HG03280 (cell line): ENCODE data around the gene CBX7.
A peak's percentile ranks its signal among the peaks of the same experiment; 100 is the strongest.

Experiments used
- ATAC-seq: cut with Tn5 transposase; IDR thresholded peaks from one replicate; pipeline ENCODE4 v1.9.1; 2021; ENCODE audit warnings: mild to moderate bottlenecking, moderate library complexity; ENCODE audit not compliant: unreplicated experiment

CBX7 gene

GRCh38 chr22:39128508-39128907 lies 24.0 kb downstream of the CBX7 start:
- ATAC-seq, result no peak

- no peak for ATAC-seq
Observed at GRCh38 chr22:39125622-39126021, 26.9 kb downstream of the CBX7 start.

DNA sequence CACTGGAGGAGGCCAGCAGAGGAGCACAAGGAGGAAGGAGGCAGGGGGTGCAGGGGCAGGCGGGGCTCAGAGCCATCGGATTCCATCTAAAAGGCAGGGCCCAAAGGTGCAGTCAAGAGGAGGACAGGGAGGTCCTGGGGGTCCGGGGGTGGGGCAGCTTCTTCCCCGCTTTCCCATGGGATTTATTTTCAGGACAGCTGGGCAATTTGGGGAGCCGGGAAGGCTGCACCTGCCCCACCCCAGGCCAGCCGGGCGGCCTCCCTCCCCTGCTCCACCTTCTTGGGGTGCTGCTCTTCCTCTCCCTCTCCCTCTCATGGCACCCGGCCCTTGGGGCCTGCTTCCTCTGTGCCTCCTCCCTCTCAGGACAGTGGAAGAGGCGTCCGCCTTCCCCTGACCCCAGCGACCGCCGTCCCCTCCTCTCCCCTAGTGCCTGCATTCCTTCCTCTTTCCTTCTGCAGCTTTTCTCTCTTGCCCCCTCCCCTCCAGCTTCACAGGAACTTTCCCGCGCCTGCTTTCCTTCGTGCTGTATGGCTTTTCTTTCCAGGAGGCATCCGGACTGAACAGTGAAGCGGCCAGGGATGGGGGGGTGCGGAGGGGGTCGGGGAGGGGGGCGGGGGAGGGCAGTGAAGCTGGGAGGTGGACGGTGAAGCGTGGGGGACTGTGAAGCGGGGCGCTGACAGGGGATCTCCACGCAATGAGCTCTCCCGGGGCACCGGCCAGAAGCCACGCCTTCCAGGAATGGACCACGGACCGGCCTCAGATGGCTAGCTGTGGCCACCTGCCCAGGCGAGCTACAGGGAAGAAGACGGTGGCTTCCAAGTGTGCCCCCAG lies 28.5 kb downstream of the CBX7 start:
- no peak for ATAC-seq

DNA sequence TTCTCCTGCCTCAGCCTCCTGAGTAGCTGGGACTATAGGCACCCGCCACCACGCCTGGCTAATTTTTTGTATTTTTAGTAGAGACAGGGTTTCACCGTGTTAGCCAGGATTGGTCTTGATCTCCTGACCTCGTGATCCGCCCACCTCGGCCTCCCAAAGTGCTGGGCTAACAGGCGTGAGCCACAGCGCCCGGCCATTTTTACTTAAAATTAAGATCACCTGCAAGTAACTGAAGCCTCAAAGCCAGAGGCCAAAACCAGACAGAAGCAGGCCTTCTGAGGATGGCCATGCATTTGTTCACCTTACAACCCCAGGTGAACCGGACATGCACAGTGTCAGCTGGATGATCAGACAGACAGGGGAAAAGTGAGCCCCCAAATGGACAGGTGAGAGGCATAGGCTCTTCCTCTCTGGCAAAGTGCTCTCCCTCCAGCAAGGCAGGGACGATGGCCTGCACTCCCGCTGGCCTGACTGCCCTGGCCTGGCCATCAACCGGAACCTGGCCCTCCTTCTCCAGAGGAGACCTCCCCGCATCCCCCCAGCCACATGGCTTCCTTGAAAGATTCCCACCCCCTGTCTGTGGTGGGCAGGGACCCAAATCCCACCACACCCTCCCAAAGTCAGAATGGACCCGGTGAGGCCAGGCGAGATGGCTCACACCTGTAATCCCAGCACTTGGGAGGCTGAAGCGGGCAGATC lies 29.6 kb downstream of the CBX7 start:
- ATAC-seq, result no peak

DNA sequence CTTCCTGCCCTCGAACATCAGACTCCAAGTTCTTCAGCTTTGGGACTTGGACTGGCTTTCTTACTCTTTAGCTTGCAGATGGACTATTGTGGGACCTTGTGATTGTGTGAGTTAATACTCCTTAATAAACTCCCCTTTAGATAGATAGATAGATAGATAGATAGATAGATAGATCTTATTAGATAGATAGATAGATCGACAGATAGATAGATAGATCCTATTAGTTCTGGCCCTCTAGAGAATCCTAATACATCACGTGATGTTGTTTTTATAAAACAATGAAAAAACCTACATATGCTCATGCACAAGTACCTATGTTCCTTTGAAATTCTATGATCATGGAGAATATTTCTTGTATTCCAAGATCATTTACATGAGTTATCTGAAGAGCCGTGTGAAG lies 31.5 kb downstream of the CBX7 start:
- no peak for ATAC-seq

DNA sequence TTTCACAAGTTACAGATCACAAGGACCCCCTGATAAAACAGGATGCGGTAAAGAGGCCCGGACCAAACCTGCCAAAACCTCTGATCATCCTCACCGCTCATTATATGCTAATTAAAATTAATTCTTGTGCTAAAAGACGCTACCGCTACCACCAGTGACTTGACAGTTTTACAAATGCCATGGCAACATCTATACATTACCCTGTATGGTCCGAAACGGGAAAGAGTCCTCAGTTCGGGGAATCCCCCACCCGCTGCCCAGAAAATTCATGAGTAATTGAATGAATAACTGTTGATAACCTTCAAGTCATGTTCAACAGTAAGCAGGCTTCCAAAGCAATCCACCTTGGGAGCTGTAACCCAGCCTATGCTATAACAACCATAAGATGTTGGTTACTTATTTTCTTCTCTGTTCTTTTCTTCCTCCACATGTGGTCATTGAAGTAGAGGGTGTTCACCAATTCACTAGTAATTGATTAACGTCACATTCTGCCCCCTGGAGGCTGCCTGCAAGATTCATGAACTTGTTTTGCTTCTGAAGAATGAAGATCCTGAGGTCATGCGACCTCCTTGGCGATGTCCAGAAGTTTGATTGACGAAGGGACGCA lies 34.8 kb downstream of the CBX7 start:
- ATAC-seq, result peak; percentile 45

- ATAC-seq, result no peak
Observed at GRCh38 chr22:39115977-39116621, 36.4 kb downstream of the CBX7 start.

DNA sequence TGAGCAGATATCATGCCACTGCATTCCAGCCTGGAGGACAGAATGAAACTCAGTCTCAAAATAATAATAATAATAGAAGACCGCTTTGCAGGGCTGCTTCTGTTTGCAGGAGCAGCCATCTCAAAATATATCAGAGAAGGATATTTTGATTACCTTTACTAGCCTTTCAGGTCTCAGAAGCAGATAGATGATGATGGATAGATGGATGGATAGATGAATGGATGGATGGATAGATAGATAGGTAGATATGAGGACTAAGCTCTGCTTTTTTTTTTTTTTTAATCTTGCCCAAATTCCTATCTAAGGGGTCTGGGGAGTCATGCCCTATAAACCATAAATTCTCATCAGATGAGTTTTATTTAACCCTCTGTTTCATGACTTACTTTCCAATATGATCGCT lies 36.9 kb downstream of the CBX7 start:
- no peak for ATAC-seq

- ATAC-seq, result no peak
Observed at GRCh38 chr22:39114112-39114511, 38.4 kb downstream of the CBX7 start.

GRCh38 chr22:39110631-39111561 lies 41.6 kb downstream of the CBX7 start:
- no peak for ATAC-seq

- no peak for ATAC-seq
Observed at GRCh38 chr22:39109361-39109760, 43.1 kb downstream of the CBX7 start.

- ATAC-seq, result no peak
Observed at GRCh38 chr22:39108487-39108886, 44.0 kb downstream of the CBX7 start.

- ATAC-seq, result no peak
Observed at GRCh38 chr22:39106326-39106725, 46.2 kb downstream of the CBX7 start.

DNA sequence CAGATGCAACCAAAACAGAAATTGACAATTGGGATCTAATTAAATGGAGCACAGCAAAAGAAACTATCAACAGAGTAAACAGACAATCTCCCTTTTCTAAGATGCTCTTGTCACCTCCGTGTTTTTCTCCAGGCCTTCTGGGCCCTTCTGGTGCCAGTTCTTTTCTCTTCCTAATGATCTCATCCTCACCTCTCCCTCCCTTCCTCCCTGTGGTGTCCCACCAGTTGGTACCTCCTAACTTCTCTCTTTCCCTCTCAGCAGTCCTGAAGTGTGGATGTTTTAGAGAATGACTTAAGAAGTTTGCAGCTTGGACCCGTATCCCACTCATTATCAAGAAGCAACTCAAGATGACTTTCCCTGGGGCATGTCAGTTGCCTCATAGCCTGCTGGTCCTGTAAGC lies 49.0 kb downstream of the CBX7 start:
- no peak for ATAC-seq

DNA sequence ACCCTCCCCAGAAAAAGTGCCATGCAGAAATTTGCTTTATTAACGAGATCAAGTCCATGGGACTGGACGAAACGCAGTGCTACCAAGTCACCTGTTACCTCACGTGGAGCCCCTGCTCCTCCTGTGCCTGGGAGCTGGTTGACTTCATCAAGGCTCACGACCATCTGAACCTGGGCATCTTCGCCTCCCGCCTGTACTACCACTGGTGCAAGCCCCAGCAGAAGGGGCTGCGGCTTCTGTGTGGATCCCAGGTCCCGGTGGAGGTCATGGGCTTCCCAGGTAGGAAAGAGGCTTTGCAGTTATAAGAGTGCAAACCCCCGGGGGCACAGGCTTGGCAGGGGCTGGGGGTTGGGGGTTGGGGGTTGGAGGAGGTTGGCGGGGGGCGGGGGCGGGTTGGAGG lies 51.3 kb downstream of the CBX7 start:
- no peak for ATAC-seq

GRCh38 chr22:39098576-39098975 lies 53.9 kb downstream of the CBX7 start:
- no peak for ATAC-seq

- no peak for ATAC-seq
Observed at GRCh38 chr22:39098026-39098425, 54.5 kb downstream of the CBX7 start.

DNA sequence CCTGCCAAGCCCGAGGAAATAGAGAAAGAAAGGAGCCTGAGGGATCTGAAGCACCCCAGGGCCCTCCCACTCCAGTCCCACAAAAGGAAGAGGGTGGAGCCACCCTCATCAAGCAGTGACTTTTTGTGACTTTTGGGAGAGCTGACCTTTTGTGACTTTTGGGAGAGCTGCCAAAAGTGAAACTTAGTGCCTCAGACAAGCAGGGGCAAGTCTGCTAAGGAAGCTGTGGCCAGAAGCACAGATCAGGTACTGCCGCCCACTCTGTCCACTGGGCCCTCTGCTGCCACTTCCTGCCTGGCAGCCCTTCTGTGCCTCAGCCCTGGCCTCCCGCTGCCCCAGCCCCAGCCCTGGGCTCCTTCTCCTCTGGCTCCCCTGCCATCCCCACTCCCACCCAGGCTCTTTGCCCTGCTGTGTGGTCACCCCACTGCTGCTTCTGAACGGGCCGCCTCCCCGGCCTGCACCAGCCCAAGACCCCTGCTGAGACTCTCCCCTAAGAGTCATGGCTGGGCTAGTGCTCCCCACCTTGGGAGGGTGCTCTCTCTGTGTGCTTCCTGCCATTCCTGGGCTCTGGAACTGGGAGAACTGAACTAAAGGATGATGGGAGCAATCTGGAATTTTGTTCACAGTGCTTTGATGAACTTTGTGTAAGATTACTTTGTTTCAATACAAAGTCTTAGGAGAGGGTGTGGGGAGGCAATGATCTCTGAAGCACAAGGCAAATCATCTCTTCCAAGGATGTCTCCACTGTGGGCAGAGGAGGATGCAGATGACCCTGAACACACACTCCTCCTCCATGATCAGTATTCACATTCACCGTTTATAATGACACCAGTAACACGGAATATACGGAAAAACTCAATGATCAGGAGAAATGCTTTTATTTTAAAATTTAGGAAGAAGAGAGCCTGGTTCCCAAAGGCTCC lies 55.1 kb downstream of the CBX7 start, which contains the start of gene APOBEC3H:
Gene APOBEC3H (plus strand): TSS at position 147 of the 923 bp plus-strand sequence. CDS start 3,035 bp downstream, outside the sequence.
- ATAC-seq, result peak; percentile 36

DNA sequence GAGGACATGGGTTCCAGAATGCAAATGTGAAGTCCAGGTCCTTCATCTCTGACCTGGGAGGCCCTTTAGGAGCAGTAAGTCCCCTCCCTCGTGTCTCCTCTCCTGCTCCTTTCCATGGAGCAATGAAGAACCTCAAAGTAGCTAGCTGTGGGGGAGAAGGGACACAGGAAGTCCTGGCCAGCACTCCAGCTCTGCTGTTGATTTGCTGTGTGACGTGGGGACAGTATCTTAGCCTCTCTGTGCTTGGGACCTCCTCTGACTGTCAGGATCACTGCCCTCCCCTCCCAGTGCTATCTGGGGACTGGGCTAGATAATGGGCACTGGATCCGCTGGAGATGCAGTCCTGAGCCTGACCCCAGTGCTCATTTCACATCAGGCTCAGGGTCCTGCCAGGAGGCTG lies 56.5 kb downstream of the CBX7 start:
- ATAC-seq, result no peak
